Thyroid gland (tissue), 4 donors: ENCODE measurements around the gene TOR4A.

Source experiments
- CTCF ChIP-seq, 6 experiments: fragments of 200-600 bp in 3 of 6; fragments of 450-650 bp in 3 of 6; sonication (generic) in 3 of 6; IDR thresholded peaks; one replicate each; pipeline ENCODE4 v1.5.1; 2016 to 2019; ENCODE audit warnings: antibody characterized with exemption in 6 of 6, mild to moderate bottlenecking in 2 of 6, inconsistent platforms in 1 of 6, moderate library complexity in 1 of 6
- POLR2A ChIP-seq, 2 donors: fragments of 450-650 bp; IDR thresholded peaks; one replicate each; pipeline ENCODE4 v1.6.1; 2017; ENCODE audit warnings: antibody characterized with exemption in 2 of 2, mild to moderate bottlenecking in 2 of 2, moderate library complexity in 1 of 2

GRCh38 chr9:137316012-137316981 is 38.8 kb downstream of the TOR4A start:
- TF ChIP-seq CTCF (IDR thresholded peaks at IDR 0.05) (no peak), POLR2A (IDR thresholded peaks at IDR 0.05) (no peak)
